Skeletal muscle satellite cell (primary cell): ENCODE data around the gene BMP8B.
"Not testable (repeated sequence)": the region's sequence is repeated elsewhere in the genome, so short reads cannot be mapped to it uniquely, and the experiment has no call there.

Experiments used
- H3K27me3 ChIP-seq: 2 replicates; pipeline ENCODE4 v1.7.0; 2013; ENCODE audit warnings: low read length; ENCODE audit not compliant: control insufficient read depth, insufficient read depth
- H3K36me3 ChIP-seq: 2 replicates; pipeline ENCODE4 v1.7.0; 2013; ENCODE audit warnings: mild to moderate bottlenecking, control low read depth, low read length; ENCODE audit not compliant: insufficient read depth
- H3K4me1 ChIP-seq: 2 replicates; pipeline ENCODE4 v1.7.0; 2013; ENCODE audit warnings: low read length; ENCODE audit not compliant: control insufficient read depth, insufficient read depth
- H3K4me2 ChIP-seq: 2 replicates; pipeline ENCODE4 v1.7.0; 2013; ENCODE audit warnings: mild to moderate bottlenecking, low read length
- H3K4me3 ChIP-seq: 2 replicates; pipeline ENCODE4 v1.7.0; 2013; ENCODE audit warnings: low read length
- H3K9ac ChIP-seq: 2 replicates; pipeline ENCODE4 v1.7.0; 2013; ENCODE audit warnings: mild to moderate bottlenecking, low read depth, low read length, moderate library complexity
- H3K9me3 ChIP-seq: replicated peaks from 2 replicates; pipeline ENCODE4 v1.7.0; 2013; ENCODE audit warnings: mild to moderate bottlenecking, control low read depth, low read length

Gene BMP8B

GRCh38 chr1:39802496-39803260 lies 14.0 kb upstream of the BMP8B start:
- Histone ChIP-seq H3K4me3 (no peak overlapping the region), H3K27me3 (peaks cover 4% of the 10 kb centered on the region), H3K36me3 (no peaks in the 10 kb centered on the region), H3K9ac (no peak overlapping the region), H3K4me1 (peaks cover 10% of the 10 kb centered on the region), H3K9me3 (peaks cover 4% of the 10 kb centered on the region), H3K4me2 (no peak overlapping the region)

DNA sequence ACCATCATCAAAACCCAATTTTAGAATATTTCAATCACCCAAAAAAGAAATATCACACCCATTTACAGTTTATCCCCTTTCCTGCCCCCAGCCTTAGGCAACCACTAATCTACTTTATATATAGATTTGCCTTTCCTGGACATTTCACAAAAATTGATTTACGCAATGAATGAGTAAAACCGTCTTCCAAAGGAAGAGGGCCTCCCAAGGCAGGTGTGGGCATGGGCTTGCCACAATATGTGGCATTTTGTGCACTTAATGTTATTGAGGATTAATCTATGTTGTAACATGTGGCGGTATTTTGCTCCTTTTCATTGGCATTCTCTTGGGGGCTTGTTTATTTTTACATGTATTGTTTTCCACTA lies 11.8 kb upstream of the BMP8B start:
- H3K4me1 ChIP-seq: peaks cover 10% of the 10 kb centered on the region
- no peak overlapping the region for H3K4me3 ChIP-seq
- H3K4me2 ChIP-seq: no peak overlapping the region
- no peak overlapping the region for H3K9ac ChIP-seq
- H3K9me3 ChIP-seq: peaks cover 2% of the 10 kb centered on the region
- peaks cover 4% of the 10 kb centered on the region for H3K27me3 ChIP-seq
- no peaks in the 10 kb centered on the region for H3K36me3 ChIP-seq

DNA sequence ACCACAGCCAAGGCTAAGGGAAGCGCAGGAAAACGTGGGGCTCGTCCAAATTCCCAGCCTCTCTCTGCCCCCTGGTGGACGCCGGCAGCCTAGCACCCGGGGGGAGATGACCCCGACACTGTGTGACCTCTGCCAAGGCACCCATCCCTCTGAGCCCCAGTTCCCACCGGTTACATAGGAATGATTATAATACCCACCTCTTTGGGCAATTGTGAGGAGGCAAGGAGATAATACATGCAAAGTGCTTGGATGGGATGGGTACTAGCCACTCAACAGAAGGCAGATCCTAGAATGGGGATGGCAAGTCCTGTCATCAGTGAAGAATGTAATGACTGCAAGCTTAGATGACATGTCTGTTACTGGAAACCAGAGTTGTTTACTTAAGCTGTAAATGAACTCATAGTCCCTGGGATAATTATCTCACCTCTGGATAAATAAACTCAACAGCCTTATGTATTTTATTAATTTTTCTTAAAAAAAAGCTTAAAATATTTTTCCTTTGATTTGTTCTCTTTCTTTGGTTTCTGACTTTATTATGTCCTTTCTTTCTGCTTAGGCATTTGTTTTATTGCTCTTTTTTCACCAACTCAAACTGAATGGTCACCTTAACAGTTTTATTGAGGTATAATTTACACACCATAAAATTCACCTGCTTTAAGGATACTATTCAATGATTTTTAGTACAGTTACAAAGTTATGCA lies 11.3 kb upstream of the BMP8B start:
- no peaks in the 10 kb centered on the region for H3K9me3 ChIP-seq
- no peak overlapping the region for H3K9ac ChIP-seq
- H3K4me3 ChIP-seq: no peak overlapping the region
- peaks cover 10% of the 10 kb centered on the region for H3K4me1 ChIP-seq
- H3K36me3 ChIP-seq: no peaks in the 10 kb centered on the region
- peak overlapping the region; percentile 66 for H3K4me2 ChIP-seq
- H3K27me3 ChIP-seq: peaks cover 4% of the 10 kb centered on the region

DNA sequence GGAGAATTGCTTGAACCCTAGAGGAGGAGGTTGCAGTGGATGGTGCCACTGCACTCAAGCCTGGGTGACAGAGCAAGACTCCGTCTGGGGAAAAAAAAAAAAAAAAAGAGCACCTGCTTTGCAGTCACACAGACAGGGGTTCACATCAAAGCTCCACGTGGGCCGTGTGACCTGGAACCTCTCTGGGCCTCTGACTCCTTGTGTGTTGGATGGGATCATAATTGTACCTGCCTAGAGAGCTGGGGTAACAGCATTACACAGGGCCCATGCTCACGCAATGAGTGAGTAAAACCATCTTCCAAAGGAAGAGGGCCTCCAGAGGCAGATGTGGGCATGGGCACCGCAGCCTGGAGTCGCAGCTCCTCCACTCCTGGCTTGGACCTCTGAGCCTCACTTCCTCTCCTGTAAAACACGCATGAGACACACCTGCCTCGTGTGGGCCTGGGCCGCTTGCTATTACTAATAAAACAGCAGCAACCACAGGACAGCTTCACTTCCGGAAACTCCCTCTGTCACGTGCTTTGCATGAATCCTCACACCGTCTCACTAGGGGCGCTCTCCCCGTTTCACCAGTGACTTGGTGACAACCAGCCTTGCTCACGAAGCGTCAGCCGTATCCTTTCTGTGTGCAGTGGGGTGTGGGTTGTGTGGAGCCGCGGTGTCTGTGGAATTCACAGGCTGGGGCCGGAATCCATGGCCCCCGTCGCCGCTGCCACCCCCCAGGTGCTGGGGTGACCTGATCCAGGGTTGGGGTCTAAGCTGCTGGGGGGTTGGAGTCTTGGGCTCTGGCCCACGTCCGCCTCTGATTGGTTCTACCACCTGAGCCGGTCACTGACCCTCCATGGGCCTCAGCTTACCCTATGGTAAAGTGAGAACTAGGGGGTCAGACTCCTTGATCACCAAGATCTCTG lies 10.4 kb upstream of the BMP8B start:
- H3K9ac ChIP-seq, H3K4me3 ChIP-seq, H3K36me3 ChIP-seq, H3K27me3 ChIP-seq, H3K9me3 ChIP-seq: not testable (repeated sequence)
- H3K4me2 ChIP-seq: peak overlapping the region; percentile 66
- H3K4me1 ChIP-seq: peaks cover 10% of the 10 kb centered on the region

DNA sequence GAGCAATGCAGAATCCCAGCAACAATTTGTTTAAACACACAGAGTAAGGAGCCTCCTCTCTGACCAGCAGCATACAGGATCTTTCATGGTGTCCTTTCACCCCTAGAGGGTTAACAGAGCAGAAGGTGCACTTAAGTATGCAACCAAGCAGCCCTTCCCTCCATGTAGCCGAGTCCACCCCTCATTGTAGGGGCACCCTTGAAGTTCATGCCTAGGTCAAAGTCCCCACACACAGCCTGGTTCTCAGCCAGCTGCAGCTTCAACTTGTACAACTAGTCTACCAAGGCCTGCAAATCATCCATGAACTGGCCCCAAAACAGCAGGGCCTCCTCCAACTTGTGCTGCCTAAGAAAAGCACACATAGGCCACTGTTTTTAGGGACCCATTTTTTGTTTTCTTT lies 7.0 kb upstream of the BMP8B start:
- Histone ChIP-seq H3K27me3 (peaks cover 10% of the 10 kb centered on the region), H3K9me3 (no peaks in the 10 kb centered on the region), H3K4me3 (no peak overlapping the region), H3K4me1 (peaks cover 10% of the 10 kb centered on the region), H3K9ac (no peak overlapping the region), H3K4me2 (no peak overlapping the region), H3K36me3 (no peaks in the 10 kb centered on the region)

GRCh38 chr1:39791838-39792237 lies 3.2 kb upstream of the BMP8B start:
- Histone ChIP-seq H3K36me3 (no peaks in the 10 kb centered on the region), H3K27me3 (peaks cover 31% of the 10 kb centered on the region), H3K9ac (no peak overlapping the region), H3K9me3 (no peaks in the 10 kb centered on the region), H3K4me2 (no peak overlapping the region), H3K4me1 (no peaks in the 10 kb centered on the region), H3K4me3 (no peak overlapping the region)

GRCh38 chr1:39789571-39790110 lies 976 bp upstream of the BMP8B start:
- H3K9ac ChIP-seq: no peak overlapping the region
- H3K27me3 ChIP-seq: peaks cover 35% of the 10 kb centered on the region
- no peaks in the 10 kb centered on the region for H3K36me3 ChIP-seq
- H3K4me2 ChIP-seq: no peak overlapping the region
- no peaks in the 10 kb centered on the region for H3K9me3 ChIP-seq
- H3K4me3 ChIP-seq: no peak overlapping the region
- H3K4me1 ChIP-seq: peaks cover 9% of the 10 kb centered on the region

- no peaks in the 10 kb centered on the region for H3K36me3 ChIP-seq
- peaks cover 9% of the 10 kb centered on the region for H3K4me1 ChIP-seq
- H3K4me2 ChIP-seq: peak overlapping the region; percentile 65
- no peaks in the 10 kb centered on the region for H3K9me3 ChIP-seq
- H3K4me3 ChIP-seq: peak overlapping the region; percentile 59
- no peak overlapping the region for H3K9ac ChIP-seq
- H3K27me3 ChIP-seq: peaks cover 40% of the 10 kb centered on the region
These were observed 273 bp downstream of the BMP8B start for GRCh38 chr1:39788426-39788757.

DNA sequence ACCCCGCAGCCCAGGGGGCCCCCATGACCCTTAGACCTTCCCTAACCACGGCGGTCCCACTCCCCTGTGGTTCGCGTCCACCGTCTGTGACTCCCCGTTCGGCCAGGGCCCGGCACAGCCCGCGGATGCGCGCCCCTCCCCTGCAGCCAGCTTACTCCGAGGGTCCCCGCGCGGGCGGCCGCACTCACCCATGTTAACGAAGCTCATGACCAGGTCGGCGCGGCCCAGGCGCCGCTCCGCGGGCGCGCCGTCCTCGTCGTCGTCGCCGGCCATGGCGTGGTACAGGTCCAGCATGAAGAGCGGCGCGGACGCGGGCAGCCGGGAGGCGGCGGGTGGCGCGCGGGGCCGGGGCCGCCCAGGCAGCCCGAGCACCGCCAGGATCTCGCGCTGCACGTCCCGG lies 701 bp downstream of the BMP8B start:
- H3K36me3 ChIP-seq, H3K4me2 ChIP-seq, H3K9me3 ChIP-seq, H3K9ac ChIP-seq, H3K4me3 ChIP-seq, H3K4me1 ChIP-seq: not testable (repeated sequence)
- peaks cover 40% of the 10 kb centered on the region for H3K27me3 ChIP-seq

GRCh38 chr1:39787468-39787867 lies 1.2 kb downstream of the BMP8B start:
- H3K4me3 ChIP-seq: no peak overlapping the region
- H3K27me3 ChIP-seq: peaks cover 37% of the 10 kb centered on the region
- H3K4me2 ChIP-seq: no peak overlapping the region

GRCh38 chr1:39787108-39787375 lies 1.6 kb downstream of the BMP8B start:
- H3K4me3 ChIP-seq, H3K9ac ChIP-seq, H3K4me1 ChIP-seq, H3K4me2 ChIP-seq, H3K36me3 ChIP-seq, H3K9me3 ChIP-seq: not testable (repeated sequence)
- H3K27me3 ChIP-seq: peaks cover 36% of the 10 kb centered on the region

More at GRCh38 chr1:39787468-39787867, 1.2 kb downstream of the BMP8B start:
- Histone ChIP-seq H3K9ac (no peak overlapping the region), H3K4me1 (peaks cover 9% of the 10 kb centered on the region), H3K36me3 (no peaks in the 10 kb centered on the region), H3K9me3 (no peaks in the 10 kb centered on the region)
